ENCODE data around the gene DCDC2.

DNA sequence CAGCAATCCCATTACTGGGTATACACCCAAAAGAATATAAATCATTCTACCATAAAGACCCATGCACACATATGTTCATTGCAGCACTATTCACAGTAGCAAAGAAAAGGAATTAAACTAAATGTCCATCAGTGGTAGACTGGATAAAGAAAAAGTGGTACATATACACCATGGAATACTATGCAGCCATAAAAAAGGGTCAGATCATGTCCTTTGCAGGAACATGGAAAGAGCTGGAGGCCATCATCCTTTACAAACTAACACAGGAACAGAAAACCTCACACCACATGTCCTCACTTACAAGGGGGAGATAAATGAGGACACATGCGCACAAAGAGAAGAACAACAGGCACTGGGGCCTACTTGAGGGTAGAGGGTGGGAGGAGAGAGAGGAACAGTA is 60.9 kb downstream of the DCDC2 start:
- TF ChIP-seq POLR2A (IDR thresholded peaks at IDR 0.05; ENCODE audit: low read length): no peak
- no peak for TF ChIP-seq GATA1 (IDR thresholded peaks at IDR 0.05; ENCODE audit: low read depth, low read length)
